DND-41 (cell line): ENCODE results near the gene KRT1.

Experiments
- CTCF ChIP-seq: IDR thresholded peaks from 2 replicates; pipeline ENCODE4 v1.5.1; 2012; ENCODE audit warnings: borderline replicate concordance, low read length, moderate library complexity, mild to moderate bottlenecking; ENCODE audit not compliant: poor library complexity, severe bottlenecking; ENCODE audit errors: extremely low read depth
- EZH2 ChIP-seq: IDR thresholded peaks from 3 replicates; pipeline ENCODE4 v1.6.1; 2012; ENCODE audit warnings: borderline replicate concordance, low read depth, mild to moderate bottlenecking, moderate library complexity, low read length, inconsistent platforms; ENCODE audit not compliant: severe bottlenecking

GRCh38 chr12:52704464-52704863, 24.3 kb upstream of the KRT1 start:
- TF ChIP-seq CTCF (no peak), EZH2 (no peak)
